Measurements from ENCODE around the gene ADAMTS3. TPM values are rescaled to one million over a fixed set of nuclear protein-coding genes. Genes with fewer than 3 reads are reported as not detected.

Gene ADAMTS3
- total RNA-seq, 1 donor from 2014 or later: 2.4 TPM

GRCh38 chr4:72286910-72287309 lies 282.1 kb downstream of the ADAMTS3 start:
- no peak for DNase-seq

- DNase-seq: no peak
Measured at GRCh38 chr4:72286185-72286584, 282.8 kb downstream of the ADAMTS3 start.

GRCh38 chr4:72283357-72283756 lies 285.7 kb downstream of the ADAMTS3 start:
- DNase-seq: no peak

GRCh38 chr4:72280252-72280651 lies 288.8 kb downstream of the ADAMTS3 start:
- DNase-seq: no peak

GRCh38 chr4:72275381-72275780 lies 293.6 kb downstream of the ADAMTS3 start:
- no peak for DNase-seq

GRCh38 chr4:72274251-72274650 lies 294.8 kb downstream of the ADAMTS3 start:
- no peak for DNase-seq

- DNase-seq: no peak
Measured at GRCh38 chr4:72255269-72255668, 313.8 kb downstream of the ADAMTS3 start.

- no peak for DNase-seq
Measured at GRCh38 chr4:72243641-72244040, 325.4 kb downstream of the ADAMTS3 start.

GRCh38 chr4:72239487-72240116 lies 329.4 kb downstream of the ADAMTS3 start:
- no peak for DNase-seq

Measured in skin of body (tissue), 2 donors.